ENCODE measurements around the gene ATP6V0B. TPM values are rescaled to one million over a fixed set of nuclear protein-coding genes. Genes with fewer than 3 reads are reported as not detected.

The ATP6V0B gene
- total and polyA plus RNA-seq, 2 donors (not counting 3 experiments of a cell fraction or from before 2014, with no cell fraction given) = 110 to 325 TPM

DNA sequence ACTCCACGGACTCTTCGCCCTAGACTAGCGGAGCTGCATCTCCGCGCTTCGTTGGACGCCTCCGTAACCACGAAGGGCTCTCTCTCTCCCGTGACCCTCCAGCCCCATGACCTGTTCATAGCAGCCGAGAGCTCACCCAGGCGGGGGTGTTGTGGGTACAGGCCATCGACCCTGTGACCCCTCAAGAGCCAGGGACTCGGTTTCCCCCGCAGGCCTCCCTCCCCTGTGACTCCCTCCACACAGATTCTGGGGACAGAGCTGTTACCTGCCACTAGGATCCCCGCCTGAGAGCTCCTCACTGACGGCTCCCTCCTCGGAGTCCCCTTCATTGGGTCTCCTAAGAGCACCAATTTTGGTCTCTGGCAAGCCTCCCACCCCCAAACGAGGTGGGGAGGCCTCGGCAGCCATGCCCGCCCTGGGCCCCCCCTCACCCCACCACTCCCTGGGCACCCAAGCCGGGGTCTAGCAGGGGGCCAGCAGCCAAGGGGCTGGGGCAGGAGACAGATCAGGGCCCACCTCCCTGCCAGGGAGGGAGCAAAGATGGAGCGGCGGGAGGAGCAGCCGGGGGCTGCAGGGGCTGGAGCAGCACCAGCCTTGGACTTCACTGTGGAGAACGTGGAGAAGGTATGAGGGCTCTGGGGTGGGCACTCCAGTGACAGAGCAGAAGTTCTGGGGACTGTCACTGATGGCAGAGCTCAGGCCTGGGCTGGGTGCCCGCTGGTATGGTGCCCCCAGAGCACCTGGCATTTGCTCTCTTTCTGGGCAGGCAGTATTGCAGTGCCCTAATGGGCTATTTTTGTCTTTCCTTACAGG, 27.5 kb upstream of the ATP6V0B start:
- Histone ChIP-seq H3K36me3 (ENCODE audit: control insufficient read depth in 2 of 2, extremely low read depth in 1 of 2, insufficient read depth in 2 of 2, low read length in 2 of 2) (peaks cover 0 to 4% of the 10 kb centered on the region in 2 experiments), H3K9me3 (replicated peaks; ENCODE audit: control insufficient read depth, insufficient read depth, low read length) (no peaks in the 10 kb centered on the region), H3K9me1 (replicated peaks; ENCODE audit: control insufficient read depth, extremely low read depth, insufficient read depth, low read length) (no peaks in the 10 kb centered on the region), H3K9ac (replicated peaks; ENCODE audit: extremely low read depth, insufficient read depth, low read length) (peak overlapping the region; percentile 97), H3K27ac (ENCODE audit: insufficient read depth, low read depth, low read length) (peak overlapping the region; percentile 94), H3K4me1 (ENCODE audit: control insufficient read depth, extremely low read depth, insufficient read depth, low read length) (peaks cover 20% of the 10 kb centered on the region), H2AFZ (ENCODE audit: low read depth, low read length) (peak overlapping the region; percentile 99), H3K27me3 (ENCODE audit: control insufficient read depth in 2 of 2, insufficient read depth in 2 of 2, low read length in 2 of 2) (no peaks in the 10 kb centered on the region), H3K4me2 (ENCODE audit: insufficient read depth, low read length) (peak overlapping the region; percentile 84), H3K79me2 (ENCODE audit: control insufficient read depth, insufficient read depth, low read length) (peaks cover 5% of the 10 kb centered on the region), H4K20me1 (replicated peaks; ENCODE audit: control insufficient read depth, extremely low read depth, insufficient read depth, low read length) (no peaks in the 10 kb centered on the region), H3K4me3 (replicated peaks in 1 of 3; ENCODE audit: insufficient read depth in 1 of 3, low read depth in 1 of 3, low read length in 3 of 3) (peak overlapping the region; percentile 64 to 76 (median 67))
- intact Hi-C loops (cut with micrococcal nuclease) (loop anchor here (5.0 kb wide), 1 partner anchor 100 kb away; no protein-coding TSS in a partner anchor), dilution Hi-C loops (cut with MboI; ENCODE audit: extremely low pct_ligation_motif_present, low sequenced_read_pairs) (loop anchor here (25.0 kb wide), 1 partner anchor 185 kb away; no protein-coding TSS in a partner anchor)
- BruUV-seq (replicated peaks) = TSS peak; percentile 29
- no peak for FAIRE-seq
- CTCF ChIA-PET = interaction anchor here (1.0 to 7.2 kb wide), 3 partner anchors 13 to 183 kb away, joined by 4 to 93 read pairs (median 69); partner anchors contain the start of gene ARTN
- POLR2A ChIA-PET = interaction anchor here (1.2 kb wide), 1 partner anchor 13 kb away, joined by 4 read pairs; no protein-coding TSS in a partner anchor
- TF ChIP-seq, protein P1, sequence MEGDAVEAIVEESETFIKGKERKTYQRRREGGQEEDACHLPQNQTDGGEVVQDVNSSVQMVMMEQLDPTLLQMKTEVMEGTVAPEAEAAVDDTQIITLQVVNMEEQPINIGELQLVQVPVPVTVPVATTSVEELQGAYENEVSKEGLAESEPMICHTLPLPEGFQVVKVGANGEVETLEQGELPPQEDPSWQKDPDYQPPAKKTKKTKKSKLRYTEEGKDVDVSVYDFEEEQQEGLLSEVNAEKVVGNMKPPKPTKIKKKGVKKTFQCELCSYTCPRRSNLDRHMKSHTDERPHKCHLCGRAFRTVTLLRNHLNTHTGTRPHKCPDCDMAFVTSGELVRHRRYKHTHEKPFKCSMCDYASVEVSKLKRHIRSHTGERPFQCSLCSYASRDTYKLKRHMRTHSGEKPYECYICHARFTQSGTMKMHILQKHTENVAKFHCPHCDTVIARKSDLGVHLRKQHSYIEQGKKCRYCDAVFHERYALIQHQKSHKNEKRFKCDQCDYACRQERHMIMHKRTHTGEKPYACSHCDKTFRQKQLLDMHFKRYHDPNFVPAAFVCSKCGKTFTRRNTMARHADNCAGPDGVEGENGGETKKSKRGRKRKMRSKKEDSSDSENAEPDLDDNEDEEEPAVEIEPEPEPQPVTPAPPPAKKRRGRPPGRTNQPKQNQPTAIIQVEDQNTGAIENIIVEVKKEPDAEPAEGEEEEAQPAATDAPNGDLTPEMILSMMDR (IDR thresholded peaks at IDR 0.05; ENCODE audit: extremely low read depth in 1 of 2, insufficient read depth in 1 of 2, low read depth in 1 of 2, low read length in 2 of 2) = no peak
- no peak for DNase-seq (ENCODE audit: low read depth, low spot score)

DNA sequence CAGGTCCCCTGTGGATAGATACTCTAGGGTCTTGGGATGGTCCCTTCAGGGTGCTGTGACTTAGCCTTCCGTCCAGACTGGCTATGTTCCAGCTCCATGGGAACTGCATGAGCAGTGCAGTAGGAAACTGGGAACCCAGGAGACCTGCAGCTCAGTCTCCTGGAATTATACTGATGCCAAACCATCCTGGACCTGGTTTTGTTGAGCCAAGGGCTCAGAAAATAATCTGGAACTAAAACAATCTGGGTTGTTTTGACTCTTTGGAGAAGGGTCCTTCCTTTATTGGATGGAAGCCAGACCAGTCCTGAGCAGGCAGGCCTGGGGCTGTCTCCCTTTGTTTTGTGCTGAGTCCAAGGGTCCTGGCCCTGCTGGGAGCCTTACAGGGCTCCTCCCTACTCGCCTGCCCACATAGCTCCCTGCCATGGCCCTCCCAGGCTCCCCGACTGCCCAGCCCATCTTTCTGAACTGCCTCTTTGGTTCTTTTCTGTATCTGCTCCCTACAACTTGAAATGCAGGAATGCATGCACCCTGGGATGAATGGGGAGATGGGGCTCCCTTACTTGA, 26.8 kb upstream of the ATP6V0B start:
- Histone ChIP-seq H3K4me1 (ENCODE audit: control insufficient read depth, extremely low read depth, insufficient read depth, low read length) (peaks cover 20% of the 10 kb centered on the region), H3K27ac (ENCODE audit: insufficient read depth, low read depth, low read length) (no peak overlapping the region), H3K27me3 (ENCODE audit: control insufficient read depth in 2 of 2, insufficient read depth in 2 of 2, low read length in 2 of 2) (no peaks in the 10 kb centered on the region), H3K79me2 (ENCODE audit: control insufficient read depth, insufficient read depth, low read length) (peaks cover 5% of the 10 kb centered on the region), H3K4me3 (replicated peaks in 1 of 3; ENCODE audit: insufficient read depth in 1 of 3, low read depth in 1 of 3, low read length in 3 of 3) (peak overlapping the region in 2 of 3 experiments; percentile 67 to 76), H3K9me3 (replicated peaks; ENCODE audit: control insufficient read depth, insufficient read depth, low read length) (no peaks in the 10 kb centered on the region), H3K4me2 (ENCODE audit: insufficient read depth, low read length) (peak overlapping the region; percentile 84), H3K9me1 (replicated peaks; ENCODE audit: control insufficient read depth, extremely low read depth, insufficient read depth, low read length) (no peaks in the 10 kb centered on the region), H3K36me3 (ENCODE audit: control insufficient read depth in 2 of 2, extremely low read depth in 1 of 2, insufficient read depth in 2 of 2, low read length in 2 of 2) (peaks cover 0 to 4% of the 10 kb centered on the region in 2 experiments), H2AFZ (ENCODE audit: low read depth, low read length) (no peak overlapping the region), H4K20me1 (replicated peaks; ENCODE audit: control insufficient read depth, extremely low read depth, insufficient read depth, low read length) (no peaks in the 10 kb centered on the region), H3K9ac (replicated peaks; ENCODE audit: extremely low read depth, insufficient read depth, low read length) (peak overlapping the region; percentile 97)
- peak; percentile 15 for DNase-seq (ENCODE audit: low read depth, low spot score)
- dilution Hi-C loops (cut with MboI; ENCODE audit: extremely low pct_ligation_motif_present, low sequenced_read_pairs) (loop anchor here (25.0 kb wide), 1 partner anchor 186 kb away; no protein-coding TSS in a partner anchor), intact Hi-C loops (cut with micrococcal nuclease) (loop anchor here (5.0 kb wide), 1 partner anchor 99 kb away; no protein-coding TSS in a partner anchor)
- no peak for FAIRE-seq
- ChIA-PET CTCF (interaction anchor here (6.9 to 7.2 kb wide), 2 partner anchors 14 to 183 kb away, joined by 69 to 93 read pairs; partner anchors contain the start of gene ARTN), POLR2A (no interaction called here)
- BruUV-seq (replicated peaks) = no TSS peak
- TF ChIP-seq, protein P1 (IDR thresholded peaks at IDR 0.05; ENCODE audit: extremely low read depth in 1 of 2, insufficient read depth in 1 of 2, low read depth in 1 of 2, low read length in 2 of 2) = no peak
- TF ChIP-seq JUN (IDR thresholded peaks at IDR 0.05; ENCODE audit: borderline replicate concordance, insufficient read depth, insufficient read length, low read depth) (no peak), POLR2A (IDR thresholded peaks at IDR 0.05; ENCODE audit: low read depth, low read length) (no peak), POLR2AphosphoS5 (IDR thresholded peaks at IDR 0.05; ENCODE audit: insufficient read depth, low read depth, low read length) (no peak), FOS (IDR thresholded peaks at IDR 0.05; ENCODE audit: borderline replicate concordance, insufficient read depth, low read length) (no peak)
